Activated naive CD8-positive, alpha-beta T cell treated with anti-CD3 and anti-CD28 coated beads for 36 hours (primary cell): ENCODE results near the gene DUS2. TPM values are rescaled to one million over a fixed set of nuclear protein-coding genes. Genes with fewer than 3 reads are reported as not detected.

Experiments
- DNase-seq: peaks from one replicate; pipeline ENCODE4 v3.0.0; 2021
- H3K27ac Mint-ChIP-seq: one replicate; pipeline ENCODE4 v1.8.0; 2022; ENCODE audit warnings: mild to moderate bottlenecking, moderate library complexity, mixed read lengths
- H3K27me3 Mint-ChIP-seq: one replicate; pipeline ENCODE4 v1.8.0; 2022; ENCODE audit warnings: mild to moderate bottlenecking, mixed read lengths
- H3K36me3 Mint-ChIP-seq: one replicate; pipeline ENCODE4 v1.8.0; 2021; ENCODE audit warnings: mild to moderate bottlenecking, mixed read lengths
- H3K4me1 Mint-ChIP-seq: one replicate; pipeline ENCODE4 v1.8.0; 2021; ENCODE audit warnings: mixed read lengths
- H3K4me3 Mint-ChIP-seq: one replicate; pipeline ENCODE4 v1.8.0; 2022; ENCODE audit warnings: mild to moderate bottlenecking, moderate library complexity, mixed read lengths
- H3K9me3 Mint-ChIP-seq: one replicate; pipeline ENCODE4 v1.8.0; 2022; ENCODE audit warnings: mixed read lengths
- total RNA-seq, 2 experiments: library from RNA; stranded (reverse); gene quantifications; one replicate each; pipeline ENCODE4 v1.2.3, GENCODE V29; 2021

Gene DUS2
- total RNA-seq, 2 experiments from 2014 or later: 34.6 to 39.1 TPM

GRCh38 chr16:68059804-68060203 lies 36.7 kb downstream of the DUS2 start:
- H3K27me3 Mint-ChIP-seq: no peaks in the 10 kb centered on the region
- no peak for DNase-seq
- H3K4me3 Mint-ChIP-seq: no peak overlapping the region
- peaks cover 57% of the 10 kb centered on the region for H3K36me3 Mint-ChIP-seq
- H3K27ac Mint-ChIP-seq: peak overlapping the region; percentile 56
- H3K9me3 Mint-ChIP-seq: no peaks in the 10 kb centered on the region
- H3K4me1 Mint-ChIP-seq: peaks cover 52% of the 10 kb centered on the region

- H3K27me3 Mint-ChIP-seq: no peaks in the 10 kb centered on the region
- DNase-seq: no peak
- peaks cover 57% of the 10 kb centered on the region for H3K4me1 Mint-ChIP-seq
- H3K9me3 Mint-ChIP-seq: no peaks in the 10 kb centered on the region
- H3K27ac Mint-ChIP-seq: peak overlapping the region; percentile 54
- H3K4me3 Mint-ChIP-seq: no peak overlapping the region
- H3K36me3 Mint-ChIP-seq: peaks cover 50% of the 10 kb centered on the region
Observed at GRCh38 chr16:68061396-68061795, 38.3 kb downstream of the DUS2 start.

DNA sequence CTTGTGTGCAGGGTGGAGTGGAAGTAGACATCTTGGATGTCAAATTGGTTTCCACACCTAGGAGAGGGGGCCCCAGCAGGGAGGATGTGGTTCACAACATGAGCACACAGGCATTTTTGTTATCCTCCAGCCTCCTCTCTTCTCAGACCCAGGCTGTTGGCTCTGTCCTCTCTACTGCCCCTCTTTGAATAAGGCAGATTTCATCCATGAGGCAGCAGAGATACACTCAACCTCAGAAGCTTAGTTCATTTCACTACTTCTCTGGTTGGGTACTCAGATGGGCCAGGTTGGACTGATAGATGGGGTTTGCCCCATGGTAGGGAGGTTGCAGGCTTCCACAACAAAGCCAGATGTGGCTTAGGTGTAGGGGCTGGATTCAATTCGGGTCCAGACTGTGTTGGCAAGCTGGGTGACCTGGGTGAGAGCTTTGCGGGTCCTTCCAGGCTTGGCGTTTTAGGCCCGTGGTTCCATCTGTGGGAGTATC lies 39.9 kb downstream of the DUS2 start:
- Mint-ChIP-seq H3K9me3 (no peaks in the 10 kb centered on the region), H3K36me3 (peaks cover 48% of the 10 kb centered on the region), H3K27me3 (no peaks in the 10 kb centered on the region)

DNA sequence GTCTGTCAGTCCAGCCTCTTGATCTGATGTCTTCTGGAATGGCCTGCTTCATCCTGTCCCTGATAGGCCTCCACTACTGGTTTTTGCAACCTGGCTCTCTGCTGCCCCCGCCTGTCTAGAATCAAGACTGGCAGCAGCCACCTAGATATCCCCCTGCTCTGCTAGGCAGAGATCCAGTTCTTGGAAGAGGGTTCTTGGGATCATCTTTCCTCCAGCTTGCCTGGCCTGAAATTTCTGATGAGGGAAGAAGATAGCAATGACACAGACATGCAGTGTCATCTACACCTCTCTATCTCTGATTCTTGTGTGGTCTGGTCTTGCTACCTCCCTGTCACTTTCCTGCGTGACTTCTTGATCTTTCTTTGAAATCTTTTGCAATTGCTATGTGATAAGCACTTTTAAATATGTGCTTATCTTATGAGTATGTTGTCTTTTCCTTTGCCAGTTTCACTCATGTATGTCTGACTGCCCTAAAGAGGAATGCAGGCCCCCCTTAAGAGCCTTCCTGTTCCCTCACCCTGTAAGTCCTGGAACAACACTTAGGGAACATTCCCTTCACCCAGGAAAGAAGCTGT lies 41.8 kb downstream of the DUS2 start:
- Mint-ChIP-seq H3K4me1 (peaks cover 57% of the 10 kb centered on the region), H3K9me3 (no peaks in the 10 kb centered on the region), H3K4me3 (no peak overlapping the region), H3K27me3 (no peaks in the 10 kb centered on the region), H3K27ac (peak overlapping the region; percentile 27), H3K36me3 (peaks cover 40% of the 10 kb centered on the region)
- DNase-seq: peak; percentile 66

More for the DNA sequence above, 39.9 kb downstream of the DUS2 start:
- no peak for DNase-seq
- peak overlapping the region; percentile 82 for H3K27ac Mint-ChIP-seq
- H3K4me3 Mint-ChIP-seq: no peak overlapping the region
- peaks cover 61% of the 10 kb centered on the region for H3K4me1 Mint-ChIP-seq

- Mint-ChIP-seq H3K4me3 (no peak overlapping the region), H3K9me3 (no peaks in the 10 kb centered on the region), H3K4me1 (peaks cover 63% of the 10 kb centered on the region), H3K27ac (no peak overlapping the region), H3K27me3 (no peaks in the 10 kb centered on the region), H3K36me3 (peaks cover 44% of the 10 kb centered on the region)
- DNase-seq: no peak
Observed at GRCh38 chr16:68065716-68066305, 42.7 kb downstream of the DUS2 start.

- DNase-seq: no peak
- no peaks in the 10 kb centered on the region for H3K9me3 Mint-ChIP-seq
- no peak overlapping the region for H3K27ac Mint-ChIP-seq
- peaks cover 45% of the 10 kb centered on the region for H3K36me3 Mint-ChIP-seq
- no peaks in the 10 kb centered on the region for H3K27me3 Mint-ChIP-seq
- H3K4me1 Mint-ChIP-seq: peaks cover 63% of the 10 kb centered on the region
- no peak overlapping the region for H3K4me3 Mint-ChIP-seq
Observed at GRCh38 chr16:68066763-68067162, 43.7 kb downstream of the DUS2 start.

DNA sequence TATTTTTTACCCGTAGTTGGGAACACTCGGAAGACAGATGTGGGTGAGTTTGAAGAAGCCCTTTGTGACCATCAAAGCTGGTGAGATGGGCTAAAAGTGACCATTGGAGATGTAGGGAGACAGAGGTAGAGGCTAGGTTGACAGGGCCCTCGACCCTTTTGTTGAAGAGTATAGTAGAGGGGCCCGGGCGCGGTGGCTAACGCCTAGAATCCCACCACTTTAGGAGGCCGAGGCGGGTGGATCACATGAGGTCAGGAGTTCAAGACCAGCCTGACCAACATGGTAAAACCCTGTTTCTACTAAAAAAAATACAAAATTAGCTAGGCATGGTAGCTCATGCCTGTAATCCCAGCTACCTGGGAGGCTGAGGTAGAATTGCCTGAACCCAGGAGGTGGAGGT lies 45.8 kb downstream of the DUS2 start:
- H3K27me3 Mint-ChIP-seq: no peaks in the 10 kb centered on the region
- peaks cover 50% of the 10 kb centered on the region for H3K4me1 Mint-ChIP-seq
- peak overlapping the region; percentile 45 for H3K27ac Mint-ChIP-seq
- H3K9me3 Mint-ChIP-seq: no peaks in the 10 kb centered on the region
- peaks cover 45% of the 10 kb centered on the region for H3K36me3 Mint-ChIP-seq
- H3K4me3 Mint-ChIP-seq: no peak overlapping the region
- no peak for DNase-seq

- peaks cover 50% of the 10 kb centered on the region for H3K4me1 Mint-ChIP-seq
- peaks cover 47% of the 10 kb centered on the region for H3K36me3 Mint-ChIP-seq
- no peak overlapping the region for H3K4me3 Mint-ChIP-seq
Observed at GRCh38 chr16:68069511-68070248, 46.6 kb downstream of the DUS2 start.

GRCh38 chr16:68070249-68070730 lies 47.2 kb downstream of the DUS2 start:
- Mint-ChIP-seq H3K27me3 (no peaks in the 10 kb centered on the region), H3K4me3 (peak overlapping the region; percentile 32), H3K27ac (peak overlapping the region; percentile 92), H3K4me1 (peaks cover 52% of the 10 kb centered on the region), H3K36me3 (peaks cover 53% of the 10 kb centered on the region), H3K9me3 (no peaks in the 10 kb centered on the region)
- no peak for DNase-seq

More at GRCh38 chr16:68069511-68070248, 46.6 kb downstream of the DUS2 start:
- no peak for DNase-seq
- Mint-ChIP-seq H3K9me3 (no peaks in the 10 kb centered on the region), H3K27me3 (no peaks in the 10 kb centered on the region), H3K27ac (peak overlapping the region; percentile 92)

DNA sequence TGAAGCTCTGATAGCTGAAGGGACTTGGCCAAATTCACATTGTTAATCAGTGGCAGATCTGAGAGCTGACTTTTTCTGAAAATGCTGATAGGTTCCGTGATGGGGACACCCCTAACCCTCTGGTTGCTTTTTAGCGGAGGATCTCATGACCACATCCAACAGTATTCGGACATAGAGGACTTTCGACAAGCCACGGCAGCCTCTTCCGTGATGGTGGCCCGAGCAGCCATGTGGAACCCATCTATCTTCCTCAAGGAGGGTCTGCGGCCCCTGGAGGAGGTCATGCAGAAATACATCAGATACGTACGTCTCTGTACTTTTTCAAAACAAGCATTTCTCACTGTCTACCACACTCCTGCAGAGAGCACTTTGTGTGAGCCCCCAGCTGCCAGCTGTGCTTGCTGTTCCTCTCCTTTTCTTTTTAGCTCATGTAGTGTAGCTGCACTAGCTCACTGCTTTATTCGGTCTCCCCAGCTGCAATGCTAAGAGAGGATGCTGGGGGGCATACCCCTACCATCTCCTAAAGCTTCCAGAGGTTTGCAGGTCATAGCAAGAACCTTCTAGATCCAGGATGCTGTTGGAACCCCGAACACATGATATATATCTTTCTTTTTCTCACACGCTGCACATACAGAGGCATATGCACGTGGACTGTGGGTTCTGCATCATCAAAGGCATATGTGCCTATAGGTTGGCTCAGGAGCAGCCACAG lies 47.9 kb downstream of the DUS2 start:
- Mint-ChIP-seq H3K4me1 (peaks cover 58% of the 10 kb centered on the region), H3K36me3 (peaks cover 56% of the 10 kb centered on the region), H3K4me3 (peak overlapping the region; percentile 32), H3K9me3 (no peaks in the 10 kb centered on the region), H3K27me3 (no peaks in the 10 kb centered on the region), H3K27ac (peak overlapping the region; percentile 92)
- no peak for DNase-seq

- Mint-ChIP-seq H3K9me3 (no peaks in the 10 kb centered on the region), H3K4me3 (no peak overlapping the region), H3K27me3 (no peaks in the 10 kb centered on the region), H3K36me3 (peaks cover 61% of the 10 kb centered on the region), H3K4me1 (peaks cover 60% of the 10 kb centered on the region), H3K27ac (peak overlapping the region; percentile 92)
- no peak for DNase-seq
Observed at GRCh38 chr16:68071518-68071901, 48.4 kb downstream of the DUS2 start.

- H3K4me3 Mint-ChIP-seq: no peak overlapping the region
- H3K36me3 Mint-ChIP-seq: peaks cover 65% of the 10 kb centered on the region
- no peak overlapping the region for H3K27ac Mint-ChIP-seq
- H3K27me3 Mint-ChIP-seq: no peaks in the 10 kb centered on the region
- peaks cover 60% of the 10 kb centered on the region for H3K4me1 Mint-ChIP-seq
- DNase-seq: no peak
- no peaks in the 10 kb centered on the region for H3K9me3 Mint-ChIP-seq
Observed at GRCh38 chr16:68072038-68072695, 49.1 kb downstream of the DUS2 start.

DNA sequence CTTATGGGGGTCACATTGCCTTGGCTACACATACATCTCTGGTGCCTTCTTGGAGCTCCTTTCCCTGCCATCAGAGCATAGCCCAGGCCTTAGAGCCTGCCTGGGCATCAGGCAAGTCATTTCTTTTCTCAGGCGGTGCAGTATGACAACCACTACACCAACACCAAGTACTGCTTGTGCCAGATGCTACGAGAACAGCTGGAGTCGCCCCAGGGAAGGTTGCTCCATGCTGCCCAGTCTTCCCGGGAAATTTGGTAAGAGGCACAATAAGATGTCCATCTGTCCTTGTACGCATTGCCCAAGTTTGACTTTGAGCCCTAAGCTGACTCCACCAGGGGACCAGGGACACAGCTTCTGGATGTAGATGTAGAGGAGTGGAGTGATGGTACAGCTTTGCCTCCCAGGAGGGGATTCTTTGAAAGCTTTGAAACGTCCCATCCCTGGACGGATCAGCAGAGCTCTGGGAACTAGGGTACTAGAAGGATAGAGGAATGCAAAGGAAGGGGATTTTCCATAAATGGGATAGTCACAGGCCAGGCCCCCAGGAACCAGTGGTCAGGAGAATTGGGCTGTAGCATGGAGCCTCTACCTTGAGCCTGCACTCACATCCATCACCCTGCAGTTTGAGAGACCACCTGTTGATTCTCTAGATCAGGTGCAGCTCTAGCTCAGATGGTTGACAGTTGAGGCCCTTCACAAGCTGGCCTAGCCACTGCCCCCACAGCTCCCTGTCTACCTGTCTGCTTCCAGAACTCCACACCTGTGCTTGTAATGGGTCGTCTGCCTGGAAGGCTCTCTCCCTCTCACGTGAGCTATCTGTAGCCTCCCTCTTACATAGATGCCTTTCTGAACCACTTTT lies 51.0 kb downstream of the DUS2 start:
- Mint-ChIP-seq H3K4me1 (peaks cover 69% of the 10 kb centered on the region), H3K36me3 (peaks cover 74% of the 10 kb centered on the region), H3K4me3 (peak overlapping the region; percentile 40), H3K9me3 (no peaks in the 10 kb centered on the region), H3K27me3 (no peaks in the 10 kb centered on the region), H3K27ac (peak overlapping the region; percentile 86)
- no peak for DNase-seq
